A375 (cell line): Measurements from ENCODE around the gene CLK3. TPM values are rescaled to one million over a fixed set of nuclear protein-coding genes. Genes with fewer than 3 reads are reported as not detected.

Experiments
- total RNA-seq: library from RNA; depleted of rRNA; stranded (reverse); fragments of >200 nt; shearing (Covaris generic); gene quantifications from 2 replicates; pipeline ENCODE4 v1.2.3, GENCODE V29; 2014; rRNA removed

CLK3 gene
- 52.9 and 65.9 TPM in 2 replicates for total RNA-seq

DNA sequence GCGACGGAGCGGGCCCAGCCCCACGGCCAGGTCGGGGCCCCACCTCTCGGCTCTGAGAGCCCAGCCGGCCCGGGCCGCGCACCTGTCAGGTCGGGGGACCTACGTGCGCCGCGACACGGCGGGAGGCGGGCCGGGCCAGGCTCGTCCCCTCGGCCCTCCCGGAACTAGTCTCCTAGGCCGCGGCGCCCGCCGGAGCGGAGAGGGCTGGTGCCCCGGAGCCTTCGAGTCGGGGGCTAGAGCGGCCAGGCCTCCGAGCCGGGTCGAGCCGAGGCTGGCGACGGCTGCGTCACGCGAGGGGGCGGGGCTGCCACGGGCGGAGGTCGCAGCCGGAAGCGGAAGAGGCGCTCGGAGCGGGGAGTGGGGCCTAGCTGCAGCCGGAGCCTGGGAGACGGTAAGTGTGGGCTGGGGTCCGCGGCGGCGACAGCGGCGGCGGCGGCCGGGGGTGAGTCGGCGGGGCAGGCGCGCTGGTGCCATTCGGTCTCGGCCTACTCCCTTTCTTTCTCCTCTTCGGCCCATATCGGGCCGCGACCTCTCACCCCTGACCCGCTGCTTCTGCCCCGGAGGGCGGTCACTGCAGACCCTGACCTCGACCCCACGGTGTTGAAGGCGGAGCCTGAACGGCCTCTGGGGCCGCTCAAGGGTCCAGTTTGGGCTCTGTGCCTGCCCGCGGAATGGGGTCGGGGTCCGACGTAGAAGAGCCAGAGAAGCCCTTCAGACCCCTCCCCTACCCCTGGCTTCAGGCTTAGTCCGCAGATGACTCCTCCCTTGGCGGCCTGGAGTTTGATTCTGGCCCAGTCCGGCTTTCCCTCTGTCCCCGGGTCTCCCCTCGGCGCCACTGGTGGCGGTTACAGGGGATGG is at the start of gene CLK3:
CLK3 (plus strand) TSS at position 329 of the 858 bp plus-strand sequence. CDS start 3,361 bp downstream, outside the sequence.

Other genes with a start within 250 kb of the CLK3 start
- gene CYP11A1, start 248.2 kb upstream of the CLK3 start, total RNA-seq, result 0.77 and 2.0 TPM in 2 replicates
- 27.4 and 30.7 TPM in 2 replicates for gene SEMA7A, start 181.9 kb upstream of the CLK3 start, total RNA-seq
- gene UBL7, start 154.7 kb upstream of the CLK3 start, total RNA-seq, result 100 and 101 TPM in 2 replicates
- gene ARID3B, start 74.6 kb upstream of the CLK3 start, total RNA-seq, result 3.9 and 5.7 TPM in 2 replicates
- gene EDC3, start 80.2 kb downstream of the CLK3 start, total RNA-seq, result 12.8 and 14.8 TPM in 2 replicates
- gene CYP1A1, start 109.7 kb downstream of the CLK3 start, total RNA-seq, result 2.9 and 3.5 TPM in 2 replicates
- gene CYP1A2, start 133.0 kb downstream of the CLK3 start, total RNA-seq, result not detected in 2 replicates
- 30.0 and 37.9 TPM in 2 replicates for gene CSK, start 166.2 kb downstream of the CLK3 start, total RNA-seq
- 0.16 and 0.64 TPM in 2 replicates for gene LMAN1L, start 197.0 kb downstream of the CLK3 start, total RNA-seq
- 0.08 and 0.15 TPM in 2 replicates for gene CPLX3, start 210.8 kb downstream of the CLK3 start, total RNA-seq
- gene ULK3, start 227.3 kb downstream of the CLK3 start, total RNA-seq, result 31.0 and 35.5 TPM in 2 replicates